GM18907 (cell line): ENCODE results near the gene TIMP2.
"Not testable (repeated sequence)": the region's sequence is repeated elsewhere in the genome, so short reads cannot be mapped to it uniquely, and the experiment has no call there.

Experiments
- ATAC-seq: cut with Tn5 transposase; IDR thresholded peaks from one replicate; pipeline ENCODE4 v1.9.1; 2021; ENCODE audit warnings: mild to moderate bottlenecking, moderate library complexity; ENCODE audit not compliant: unreplicated experiment

TIMP2 gene

GRCh38 chr17:78933959-78934568, 8.9 kb upstream of the TIMP2 start:
- ATAC-seq = no peak

- ATAC-seq = no peak
Observed at GRCh38 chr17:78933025-78933958, 8.1 kb upstream of the TIMP2 start.

GRCh38 chr17:78929908-78930775, 5.0 kb upstream of the TIMP2 start:
- no peak for ATAC-seq

- ATAC-seq = no peak
Observed at GRCh38 chr17:78925662-78926555, 722 bp upstream of the TIMP2 start.

- no peak for ATAC-seq
Observed at GRCh38 chr17:78924481-78925151, 571 bp downstream of the TIMP2 start.

- no peak for ATAC-seq
Observed at GRCh38 chr17:78923660-78924453, 1.3 kb downstream of the TIMP2 start.

GRCh38 chr17:78922816-78923498, 2.2 kb downstream of the TIMP2 start:
- ATAC-seq = no peak

- ATAC-seq = no peak
Observed at GRCh38 chr17:78921437-78921971, 3.7 kb downstream of the TIMP2 start.

- no peak for ATAC-seq
Observed at GRCh38 chr17:78920528-78920927, 4.7 kb downstream of the TIMP2 start.

GRCh38 chr17:78919861-78920450, 5.2 kb downstream of the TIMP2 start:
- no peak for ATAC-seq

- no peak for ATAC-seq
Observed at GRCh38 chr17:78918979-78919378, 6.2 kb downstream of the TIMP2 start.

- ATAC-seq = no peak
Observed at GRCh38 chr17:78917451-78918275, 7.5 kb downstream of the TIMP2 start.

GRCh38 chr17:78915872-78916632, 9.1 kb downstream of the TIMP2 start:
- ATAC-seq = no peak

GRCh38 chr17:78913115-78913514, 12.1 kb downstream of the TIMP2 start:
- no peak for ATAC-seq

- no peak for ATAC-seq
Observed at GRCh38 chr17:78912082-78912481, 13.1 kb downstream of the TIMP2 start.

GRCh38 chr17:78911543-78911942, 13.6 kb downstream of the TIMP2 start:
- ATAC-seq = not testable (repeated sequence)
